Gastrocnemius medialis (tissue), 4 donors: Measurements from ENCODE around the gene IFNA16.
A peak's percentile ranks its signal among the peaks of the same experiment; 100 is the strongest.
"Not testable (repeated sequence)": the region's sequence is repeated elsewhere in the genome, so short reads cannot be mapped to it uniquely, and the experiment has no call there.

ENCODE experiments used
- POLR2A ChIP-seq, 2 donors: fragments of 450-650 bp; IDR thresholded peaks; one replicate each; pipeline ENCODE4 v1.6.1; 2017; ENCODE audit warnings: antibody characterized with exemption in 2 of 2, mild to moderate bottlenecking in 2 of 2, moderate library complexity in 2 of 2
- TF ChIP-seq, protein P1 (sequence below), 5 experiments: fragments of 450-650 bp in 3 of 5; fragments of 200-600 bp in 2 of 5; sonication (generic) in 2 of 5; IDR thresholded peaks in 4 of 5; conservative IDR thresholded peaks in 1 of 5; 1 replicate in 4 of 5; 2 replicates in 1 of 5; pipeline ENCODE4 v1.5.1; 2016 to 2019; ENCODE audit warnings: antibody characterized with exemption in 5 of 5, mild to moderate bottlenecking in 3 of 5, moderate library complexity in 3 of 5

DNA sequence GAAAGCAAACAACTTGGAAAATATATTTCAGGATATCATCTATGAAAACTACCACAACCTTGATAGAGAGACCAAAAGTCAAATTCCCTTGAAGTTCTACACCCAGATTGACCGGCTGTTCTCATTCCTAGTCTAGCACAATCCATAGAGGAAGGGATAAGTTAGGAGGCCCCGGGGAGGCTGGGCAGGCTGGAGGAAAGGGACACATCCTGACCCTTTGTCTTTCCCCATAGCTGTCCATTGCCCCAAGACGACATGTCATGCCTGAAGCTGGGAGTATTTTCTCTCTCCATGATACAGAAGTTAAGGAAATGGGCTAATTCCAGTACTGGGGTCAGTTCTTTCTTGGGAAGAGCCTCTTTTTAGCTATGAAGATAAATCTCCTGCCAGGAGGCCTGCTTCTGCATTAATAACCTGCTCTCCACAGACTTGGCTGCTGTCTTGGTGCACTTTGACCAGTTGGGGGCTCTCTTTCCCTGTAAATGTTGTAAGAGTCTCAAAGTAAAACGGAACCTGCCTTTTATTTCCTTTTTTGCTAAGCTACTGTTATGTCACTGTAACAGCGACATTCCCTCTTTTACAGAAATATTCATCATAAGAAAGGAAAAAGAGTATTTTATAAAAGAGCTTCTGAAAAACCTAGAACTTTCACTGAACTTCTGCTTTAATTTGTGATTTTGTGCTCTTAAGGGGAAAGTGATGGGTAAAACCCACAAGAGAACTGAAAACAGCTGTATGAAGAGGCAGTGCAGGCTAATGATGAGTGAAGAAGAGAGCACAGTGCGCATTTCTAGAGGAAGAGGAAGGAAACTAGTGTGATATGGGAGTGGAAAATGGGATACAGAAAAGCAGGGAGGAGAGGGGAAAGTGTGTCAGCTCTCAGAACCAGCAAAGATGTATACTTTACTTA, 22.0 kb downstream of the IFNA16 start:
- not testable (repeated sequence) for TF ChIP-seq POLR2A (IDR thresholded peaks at IDR 0.05)
- TF ChIP-seq, protein P1, sequence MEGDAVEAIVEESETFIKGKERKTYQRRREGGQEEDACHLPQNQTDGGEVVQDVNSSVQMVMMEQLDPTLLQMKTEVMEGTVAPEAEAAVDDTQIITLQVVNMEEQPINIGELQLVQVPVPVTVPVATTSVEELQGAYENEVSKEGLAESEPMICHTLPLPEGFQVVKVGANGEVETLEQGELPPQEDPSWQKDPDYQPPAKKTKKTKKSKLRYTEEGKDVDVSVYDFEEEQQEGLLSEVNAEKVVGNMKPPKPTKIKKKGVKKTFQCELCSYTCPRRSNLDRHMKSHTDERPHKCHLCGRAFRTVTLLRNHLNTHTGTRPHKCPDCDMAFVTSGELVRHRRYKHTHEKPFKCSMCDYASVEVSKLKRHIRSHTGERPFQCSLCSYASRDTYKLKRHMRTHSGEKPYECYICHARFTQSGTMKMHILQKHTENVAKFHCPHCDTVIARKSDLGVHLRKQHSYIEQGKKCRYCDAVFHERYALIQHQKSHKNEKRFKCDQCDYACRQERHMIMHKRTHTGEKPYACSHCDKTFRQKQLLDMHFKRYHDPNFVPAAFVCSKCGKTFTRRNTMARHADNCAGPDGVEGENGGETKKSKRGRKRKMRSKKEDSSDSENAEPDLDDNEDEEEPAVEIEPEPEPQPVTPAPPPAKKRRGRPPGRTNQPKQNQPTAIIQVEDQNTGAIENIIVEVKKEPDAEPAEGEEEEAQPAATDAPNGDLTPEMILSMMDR (IDR thresholded peaks at IDR 0.05 in 4 of 5, conservative IDR thresholded peaks at IDR 0.05 in 1 of 5) = peak in 1 of 5 experiments; percentile 15
